Retinal pigment epithelial cell (primary cell): ENCODE measurements around the gene CEP295NL.

Experiments used
- DNase-seq: peaks from one replicate; pipeline ENCODE4 v3.0.0-alpha.2; 2010; ENCODE audit warnings: low read depth
- H3K4me3 ChIP-seq: 2 replicates; pipeline ENCODE4 v1.5.1; 2011; ENCODE audit warnings: mild to moderate bottlenecking, low read length, control low read depth, moderate library complexity
- CTCF ChIP-seq: conservative IDR thresholded peaks from 2 replicates; pipeline ENCODE4 v1.5.1; 2011; ENCODE audit warnings: low read depth, low read length, control low read depth, inconsistent platforms

CEP295NL gene

GRCh38 chr17:78859051-78859450, 44.0 kb downstream of the CEP295NL start:
- no peak for TF ChIP-seq CTCF
- H3K4me3 ChIP-seq, result no peak overlapping the region
- DNase-seq, result no peak

GRCh38 chr17:78857266-78857665, 45.7 kb downstream of the CEP295NL start:
- no peak overlapping the region for H3K4me3 ChIP-seq
- no peak for TF ChIP-seq CTCF
- no peak for DNase-seq

- no peak for TF ChIP-seq CTCF
- DNase-seq, result no peak
- H3K4me3 ChIP-seq, result no peak overlapping the region
Measured at GRCh38 chr17:78855561-78856165, 47.3 kb downstream of the CEP295NL start.

- no peak for TF ChIP-seq CTCF
- DNase-seq, result no peak
Measured at GRCh38 chr17:78854508-78854907, 48.5 kb downstream of the CEP295NL start.

GRCh38 chr17:78853926-78854394, 49.0 kb downstream of the CEP295NL start:
- no peak overlapping the region for H3K4me3 ChIP-seq
- no peak for TF ChIP-seq CTCF
- DNase-seq, result no peak

More at GRCh38 chr17:78854508-78854907, 48.5 kb downstream of the CEP295NL start:
- H3K4me3 ChIP-seq, result no peak overlapping the region

GRCh38 chr17:78852709-78853121, 50.3 kb downstream of the CEP295NL start:
- no peak overlapping the region for H3K4me3 ChIP-seq
- no peak for DNase-seq
- peak; percentile 5 for TF ChIP-seq CTCF

GRCh38 chr17:78849026-78849425, 54.0 kb downstream of the CEP295NL start:
- H3K4me3 ChIP-seq, result no peak overlapping the region
- TF ChIP-seq CTCF, result no peak
- no peak for DNase-seq
